HG03442 (cell line): Measurements from ENCODE around the gene PAK3.

ENCODE experiments used
- ATAC-seq: cut with Tn5 transposase; IDR thresholded peaks from one replicate; pipeline ENCODE4 v1.9.1; 2021; ENCODE audit warnings: mild to moderate bottlenecking, moderate library complexity; ENCODE audit not compliant: unreplicated experiment

Gene PAK3

GRCh38 chrX:111259559-111259958, 163.6 kb downstream of the PAK3 start:
- ATAC-seq = no peak

GRCh38 chrX:111260451-111260850, 164.5 kb downstream of the PAK3 start:
- ATAC-seq = no peak

GRCh38 chrX:111262086-111262485, 166.1 kb downstream of the PAK3 start:
- no peak for ATAC-seq

DNA sequence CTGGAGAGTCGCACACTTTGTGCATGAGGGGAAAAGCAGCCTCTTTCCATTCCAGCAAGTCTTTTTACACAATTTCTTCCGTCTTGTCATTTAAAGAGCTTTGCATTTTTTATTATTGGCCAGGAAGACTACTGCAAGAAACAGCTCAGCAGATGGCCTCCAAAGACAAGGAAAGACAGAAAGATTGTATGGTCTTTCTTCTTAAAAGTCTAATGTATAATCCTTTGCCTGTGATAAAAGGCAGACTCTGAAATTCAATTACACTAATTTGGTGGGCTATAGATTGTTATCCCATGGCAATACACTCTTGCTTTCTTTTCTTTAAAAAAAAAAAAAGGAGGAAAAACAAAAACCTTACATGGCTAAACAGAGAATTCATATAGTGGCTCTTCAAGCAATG, 168.4 kb downstream of the PAK3 start:
- no peak for ATAC-seq

GRCh38 chrX:111265486-111265885, 169.5 kb downstream of the PAK3 start:
- no peak for ATAC-seq

DNA sequence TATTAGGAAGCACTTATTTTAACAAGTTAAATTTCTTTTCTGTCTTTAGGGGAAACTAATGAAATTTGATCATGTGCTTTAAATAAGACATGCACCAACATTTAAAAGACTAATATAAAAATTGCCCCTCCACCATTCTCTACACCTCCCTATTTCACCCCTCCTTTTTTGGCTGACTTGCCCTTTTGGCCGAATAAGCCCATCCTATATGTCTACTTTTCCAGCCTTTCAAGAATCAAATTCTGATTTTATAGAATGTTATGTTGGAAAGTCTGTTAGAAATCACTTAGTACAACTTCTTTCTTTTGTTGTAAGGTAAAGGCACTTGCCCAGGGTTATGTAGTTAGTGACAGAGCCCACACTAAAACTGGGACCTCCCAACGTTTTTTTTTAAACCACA, 172.5 kb downstream of the PAK3 start:
- no peak for ATAC-seq

DNA sequence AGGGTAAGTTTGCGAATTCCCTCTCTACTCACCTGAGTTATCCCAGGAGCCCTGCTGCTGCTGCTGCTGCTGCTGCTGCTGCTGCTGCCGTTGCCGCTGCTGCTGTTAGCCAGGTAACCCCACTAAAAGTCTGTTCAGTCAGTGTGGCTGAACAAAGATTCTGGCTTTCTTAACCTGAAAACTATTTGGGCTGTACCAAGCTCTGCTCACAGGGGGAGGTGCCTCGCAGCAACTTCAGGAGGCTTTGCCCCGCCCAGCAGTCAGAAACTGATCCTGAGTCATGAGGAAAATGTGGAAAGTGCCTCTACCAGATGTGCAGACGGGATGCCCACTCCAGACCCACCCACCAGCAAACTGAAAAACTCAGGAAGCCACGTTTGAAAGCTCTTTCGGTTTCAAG, 174.3 kb downstream of the PAK3 start, which contains the start of gene CAPN6:
CAPN6 (minus strand) TSS at position 145 of the 400 bp plus-strand sequence. CDS start 6,547 bp downstream, outside the sequence.
- no peak for ATAC-seq
